H1 (cell line): ENCODE data around the gene ESYT2. TPM values are rescaled to one million over a fixed set of nuclear protein-coding genes. Genes with fewer than 3 reads are reported as not detected.
A peak's percentile ranks its signal among the peaks of the same experiment; 100 is the strongest.

ENCODE experiments used
- CTCF ChIA-PET: fragments of 300-600 bp; sonication (Branson Sonifier 250); formaldehyde crosslinking; loops from one replicate; lab custom pipeline; 2021; ENCODE audit not compliant: partially characterized antibody; lab: Charles Lee
- POLR2A ChIA-PET: fragments of 300-600 bp; sonication (Branson Sonifier 250); formaldehyde crosslinking; loops from one replicate; lab custom pipeline; 2021; ENCODE audit warnings: inconsistent platforms; ENCODE audit not compliant: partially characterized antibody; lab: Charles Lee
- DNase-seq, 2 experiments: peaks; one replicate each; pipeline versions ENCODE4 v3.0.0 to v3.0.0-alpha.2; 2010 to 2022; ENCODE audit warnings: low spot score in 2 of 2, low read depth in 1 of 2, mixed read lengths in 1 of 2
- FAIRE-seq: peaks from 2 replicates; lab custom pipeline; 2011; peaks lifted over from hg19 to GRCh38; lab: Jason Lieb, UNC
- H2AFZ ChIP-seq: 2 replicates; pipeline ENCODE4 v1.8.1; 2012; ENCODE audit warnings: low read length, inconsistent platforms
- H2AK5ac ChIP-seq: 2 replicates; pipeline ENCODE4 v1.6.1; 2013; ENCODE audit warnings: low read depth, low read length
- H2BK120ac ChIP-seq: replicated peaks from 2 replicates; pipeline ENCODE3; 2013; ENCODE audit warnings: low read depth, low read length, inconsistent platforms
- H2BK12ac ChIP-seq: 2 replicates; pipeline ENCODE4 v1.6.1; 2013; ENCODE audit warnings: low read depth, low read length
- H2BK15ac ChIP-seq: 2 replicates; pipeline ENCODE4 v1.6.1; 2013; ENCODE audit warnings: low read length
- H2BK20ac ChIP-seq: 2 replicates; pipeline ENCODE4 v1.6.1; 2013; ENCODE audit warnings: low read length
- H2BK5ac ChIP-seq: 2 replicates; pipeline ENCODE4 v1.6.1; 2013; ENCODE audit warnings: low read depth, low read length
- H3K14ac ChIP-seq: 2 replicates; pipeline ENCODE4 v1.6.1; 2013; ENCODE audit warnings: inconsistent platforms; ENCODE audit not compliant: insufficient read length
- H3K18ac ChIP-seq: 2 replicates; pipeline ENCODE4 v1.6.1; 2013; ENCODE audit warnings: low read length; ENCODE audit errors: extremely low read depth
- H3K23ac ChIP-seq: 2 replicates; pipeline ENCODE4 v1.6.1; 2013; ENCODE audit warnings: inconsistent platforms; ENCODE audit not compliant: insufficient read length
- H3K23me2 ChIP-seq: 2 replicates; pipeline ENCODE4 v1.6.1; 2013; ENCODE audit warnings: low read depth, low read length
- H3K27ac ChIP-seq: 2 replicates; pipeline ENCODE4 v1.6.1; 2011; ENCODE audit warnings: low read depth, low read length, inconsistent platforms
- H3K27me3 ChIP-seq, 4 experiments: replicated peaks in 1 of 4; 1 replicate in 1 of 4; 2 replicates in 3 of 4; pipeline versions ENCODE4 v1.6.1 to v1.8.1; 2011 to 2013; ENCODE audit warnings: low read length in 3 of 4, mild to moderate bottlenecking in 3 of 4, inconsistent platforms in 2 of 4, mixed read lengths in 2 of 4, moderate library complexity in 1 of 4; ENCODE audit not compliant: control insufficient read depth in 3 of 4, insufficient read depth in 3 of 4; ENCODE audit errors: extremely low read depth in 1 of 4
- H3K36me3 ChIP-seq, 4 experiments: 2 replicates each; pipeline versions ENCODE4 v1.6.1 to v1.8.1; 2011 to 2013; ENCODE audit warnings: mild to moderate bottlenecking in 4 of 4, low read length in 3 of 4, moderate library complexity in 2 of 4, control low read depth in 1 of 4, inconsistent platforms in 1 of 4; ENCODE audit not compliant: insufficient read depth in 4 of 4, control insufficient read depth in 2 of 4
- H3K4ac ChIP-seq: replicated peaks from 2 replicates; pipeline ENCODE3; 2013; ENCODE audit warnings: low read length, low read depth, mixed read lengths, inconsistent platforms; ENCODE audit not compliant: insufficient read length
- H3K4me1 ChIP-seq, 4 experiments: replicated peaks in 1 of 4; 1 replicate in 1 of 4; 2 replicates in 3 of 4; pipeline versions ENCODE4 v1.6.1 to v1.8.1; 2011 to 2013; ENCODE audit warnings: low read length in 3 of 4, inconsistent platforms in 2 of 4, mixed read lengths in 1 of 4; ENCODE audit not compliant: insufficient read depth in 4 of 4, control insufficient read depth in 3 of 4
- H3K4me2 ChIP-seq, 2 experiments: 2 replicates each; pipeline versions ENCODE4 v1.6.1 to v1.8.1; 2011 to 2013; ENCODE audit warnings: low read depth in 2 of 2, low read length in 2 of 2, control low read depth in 1 of 2, inconsistent platforms in 1 of 2, mild to moderate bottlenecking in 1 of 2; ENCODE audit not compliant: insufficient read depth in 1 of 2
- H3K4me3 ChIP-seq, 4 experiments: fragments of 200-600, 300-600 bp in 1 of 4; sonication (generic), shearing (Covaris generic), sonication (Bioruptor Twin) in 1 of 4; 2 replicates each; pipeline versions ENCODE4 v1.5.1 to v1.8.1; 2011 to 2016; ENCODE audit warnings: low read length in 4 of 4, low read depth in 3 of 4, control low read depth in 2 of 4, inconsistent platforms in 2 of 4, mild to moderate bottlenecking in 2 of 4, mixed read lengths in 1 of 4, moderate library complexity in 1 of 4; ENCODE audit not compliant: insufficient read depth in 2 of 4; ENCODE audit errors: extremely low read depth in 1 of 4
- H3K56ac ChIP-seq: replicated peaks from 2 replicates; pipeline ENCODE3; 2013; ENCODE audit warnings: low read depth, mild to moderate bottlenecking, mixed read lengths, low read length, inconsistent platforms; ENCODE audit not compliant: insufficient read length
- H3K79me1 ChIP-seq: 2 replicates; pipeline ENCODE4 v1.6.1; 2013; ENCODE audit warnings: low read depth, low read length, control low read depth
- H3K79me2 ChIP-seq, 2 experiments: 2 replicates each; pipeline versions ENCODE4 v1.6.1 to v1.8.1; 2012 to 2013; ENCODE audit warnings: low read length in 2 of 2, mild to moderate bottlenecking in 2 of 2, inconsistent platforms in 1 of 2; ENCODE audit not compliant: insufficient read depth in 2 of 2, control insufficient read depth in 1 of 2
- H3K9ac ChIP-seq, 4 experiments: replicated peaks in 1 of 4; 1 replicate in 1 of 4; 2 replicates in 3 of 4; pipeline versions ENCODE4 v1.6.1 to v1.8.1; 2011 to 2013; ENCODE audit warnings: low read depth in 3 of 4, low read length in 3 of 4, control low read depth in 2 of 4, mild to moderate bottlenecking in 2 of 4, moderate library complexity in 2 of 4, inconsistent platforms in 1 of 4; ENCODE audit errors: extremely low read depth in 1 of 4
- H3K9me3 ChIP-seq, 2 experiments: 2 replicates each; pipeline versions ENCODE4 v1.6.1 to v1.8.1; 2012 to 2013; ENCODE audit warnings: mild to moderate bottlenecking in 2 of 2, moderate library complexity in 2 of 2, control low read depth in 1 of 2, inconsistent platforms in 1 of 2, low read depth in 1 of 2, low read length in 1 of 2, mixed read lengths in 1 of 2; ENCODE audit not compliant: insufficient read depth in 2 of 2
- H4K20me1 ChIP-seq, 2 experiments: replicated peaks in 1 of 2; 2 replicates each; pipeline versions ENCODE3 to v1.8.1; 2011 to 2013; ENCODE audit warnings: inconsistent platforms in 2 of 2, low read length in 2 of 2, mild to moderate bottlenecking in 1 of 2; ENCODE audit not compliant: insufficient read depth in 2 of 2, control insufficient read depth in 1 of 2
- H4K5ac ChIP-seq: 2 replicates; pipeline ENCODE4 v1.6.1; 2013; ENCODE audit warnings: low read length, low read depth, mixed read lengths, inconsistent platforms; ENCODE audit not compliant: insufficient read length
- H4K8ac ChIP-seq: 2 replicates; pipeline ENCODE4 v1.8.0; 2013; ENCODE audit warnings: mild to moderate bottlenecking, moderate library complexity, low read length, inconsistent platforms; ENCODE audit not compliant: insufficient read depth; ENCODE audit errors: extremely low read depth
- H4K91ac ChIP-seq: replicated peaks from 2 replicates; pipeline ENCODE3; 2013; ENCODE audit warnings: low read length, mixed read lengths, inconsistent platforms; ENCODE audit not compliant: insufficient read length
- CTCF ChIP-seq, 3 experiments: IDR thresholded peaks; 1 replicate in 2 of 3; 2 replicates in 1 of 3; pipeline versions ENCODE4 v1.5.1 to v1.6.1; 2011; ENCODE audit warnings: low read length in 3 of 3, mild to moderate bottlenecking in 3 of 3, inconsistent platforms in 2 of 3, low read depth in 1 of 3, moderate library complexity in 1 of 3; ENCODE audit not compliant: insufficient read depth in 1 of 3; ENCODE audit errors: control extremely low read depth in 1 of 3
- NRF1 ChIP-seq: IDR thresholded peaks from 2 replicates; pipeline ENCODE4 v1.6.1; 2011; ENCODE audit warnings: mild to moderate bottlenecking, low read depth, low read length, improper control_type of control experiment
- TCF12 ChIP-seq: IDR thresholded peaks from 2 replicates; pipeline ENCODE4 v1.6.1; 2011; ENCODE audit warnings: low read depth, mild to moderate bottlenecking, low read length
- WGBS, 2 experiments: shearing (Covaris generic) in 1 of 2; methylation state at CpG; one replicate each; pipeline versions ENCODE4 v1.1.6 to v1.1.7; 2013 to 2015; ENCODE audit warnings: low lambda C conversion rate in 2 of 2, mixed read lengths in 2 of 2, inconsistent platforms in 1 of 2, low coverage in 1 of 2, missing lambda C conversion rate in 1 of 2; ENCODE audit not compliant: insufficient replicate concordance in 2 of 2, insufficient coverage in 1 of 2, insufficient read length in 1 of 2; ENCODE audit errors: extremely low coverage in 1 of 2, missing lambda C conversion rate in 1 of 2; 5-methylcytosine and 5-hydroxymethylcytosine counted together
- polyA plus RNA-seq, 7 experiments: library from polyadenylated mRNA; depleted of rRNA in 3 of 7; stranded (reverse) in 5 of 7; unstranded in 2 of 7; fragments of >200 nt in 5 of 7; fragments of 200-250 nt in 2 of 7; gene quantifications; 1 replicate in 5 of 7; 2 replicates in 1 of 7; 4 replicates in 1 of 7; pipeline versions ENCODE4 v1.2.1 to v1.2.3, GENCODE V29; 2011 to 2013; ENCODE audit warnings: missing spikeins in 2 of 7, mixed read lengths in 2 of 7
- total RNA-seq: library from RNA; stranded (reverse); fragmentation: NEBNext Ultra II Directional; extraction: Animal tissue kit (Norgen Biotek cat#: 25700); gene quantifications from 2 replicates; pipeline ENCODE4 v1.2.1, GENCODE V29; 2021

The ESYT2 gene
- total and polyA plus RNA-seq, 2 of the 8 experiments (the other 6 are each of a cell fraction or from before 2014, with no cell fraction given) = 27.0 to 37.5 TPM

GRCh38 chr7:158732494-158733219 lies 96.7 kb downstream of the ESYT2 start:
- Histone ChIP-seq H4K20me1 (peaks cover 0 to 1% of the 10 kb centered on the region in 2 experiments), H2BK15ac (no peak overlapping the region), H3K79me1 (no peaks in the 10 kb centered on the region), H3K27me3 (no peaks in the 10 kb centered on the region), H3K79me2 (no peaks in the 10 kb centered on the region), H3K36me3 (peaks cover 0 to 8% (median 6%) of the 10 kb centered on the region in 4 experiments; a peak in 5 of 8 replicates), H2BK5ac (no peak overlapping the region), H4K91ac (no peak overlapping the region), H3K27ac (no peak overlapping the region), H3K23me2 (no peaks in the 10 kb centered on the region), H3K9ac (no peak overlapping the region; a peak in 1 of 7 replicates), H3K9me3 (no peaks in the 10 kb centered on the region), H3K18ac (no peak overlapping the region), H4K5ac (no peak overlapping the region), H4K8ac (no peak overlapping the region), H3K4me2 (peak overlapping the region in 1 of 2 experiments; percentile 2; a peak in 1 of 4 replicates), H3K14ac (no peak overlapping the region), H2BK12ac (no peak overlapping the region), H3K23ac (no peak overlapping the region), H3K4ac (no peak overlapping the region), H2BK20ac (no peak overlapping the region), H3K4me3 (no peak overlapping the region), H2AK5ac (no peak overlapping the region), H3K56ac (no peak overlapping the region), H3K4me1 (peaks cover 0 to 7% (median 2%) of the 10 kb centered on the region in 4 experiments; a peak in 3 of 7 replicates), H2BK120ac (no peak overlapping the region), H2AFZ (no peak overlapping the region)
- ChIA-PET POLR2A (interaction anchor here (1.2 to 1.9 kb wide), 2 partner anchors 28 to 35 kb away, joined by 4 to 7 read pairs; partner anchors contain the start of gene NCAPG2), CTCF (interaction anchor here (0.7 to 5.0 kb wide), 27 partner anchors 8 to 390 kb away, joined by 3 to 37 read pairs (median 4); partner anchors contain the start of gene NCAPG2)
- DNase-seq = peak in 1 of 2 experiments; percentile 54
- no peak for FAIRE-seq
- WGBS, 2 experiments = 81% methylated on average over 10 of the region's 10 CpGs; no CpG with 5 or more reads in 1 of the 2 experiments
- TF ChIP-seq TCF12 = 0 out of 2 replicates have a peak, but pooled peaks have one; percentile 61
- no peak for TF ChIP-seq NRF1
- peak; percentile 38 to 51 (median 47) for TF ChIP-seq CTCF (IDR thresholded peaks at IDR 0.05; ENCODE audit: control extremely low read depth in 1 of 3, insufficient read depth in 1 of 3, low read depth in 1 of 3, low read length in 3 of 3)
